ENCODE measurements around the gene DDRGK1. TPM values are rescaled to one million over a fixed set of nuclear protein-coding genes. Genes with fewer than 3 reads are reported as not detected.
"Not testable (repeated sequence)": the region's sequence is repeated elsewhere in the genome, so short reads cannot be mapped to it uniquely, and the experiment has no call there.

The DDRGK1 gene
- total RNA-seq, 1 experiment from 2014 or later, result 81.4 TPM

GRCh38 chr20:3167738-3168078, 36.8 kb downstream of the DDRGK1 start:
- DNase-seq (ENCODE audit: extremely low read depth, low read depth), result no peak

GRCh38 chr20:3166913-3167342, 37.6 kb downstream of the DDRGK1 start:
- no peak for DNase-seq (ENCODE audit: extremely low read depth, low read depth)

DNA sequence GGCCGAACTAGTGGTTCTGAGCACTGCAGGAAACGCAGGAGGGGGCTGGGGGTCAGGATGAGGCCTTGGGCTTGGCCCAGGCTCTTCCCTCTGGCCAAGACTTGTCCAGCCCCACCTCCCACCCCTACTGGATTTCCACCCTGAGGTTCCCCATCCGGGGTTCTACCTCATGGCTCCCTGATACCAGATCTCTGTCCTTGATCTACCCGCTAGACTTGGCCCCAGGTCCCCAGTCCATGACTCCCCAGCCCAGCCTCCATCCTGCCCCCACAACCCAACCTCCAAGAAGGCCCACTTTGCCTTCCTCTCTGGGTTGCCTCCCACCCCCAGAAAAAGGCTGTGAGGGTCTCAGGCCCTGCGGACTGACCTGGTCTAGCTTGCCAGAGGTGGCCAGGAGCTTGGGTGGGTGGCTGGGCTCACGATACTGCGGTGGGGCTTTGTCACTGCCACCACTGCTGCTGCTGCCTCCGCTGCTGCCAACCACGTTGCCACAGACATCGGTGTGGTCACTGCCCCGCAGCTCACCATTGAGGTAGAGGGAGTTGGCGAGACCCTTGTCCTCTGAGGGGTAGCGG, 38.1 kb downstream of the DDRGK1 start:
- no peak for DNase-seq (ENCODE audit: extremely low read depth, low read depth)

DNA sequence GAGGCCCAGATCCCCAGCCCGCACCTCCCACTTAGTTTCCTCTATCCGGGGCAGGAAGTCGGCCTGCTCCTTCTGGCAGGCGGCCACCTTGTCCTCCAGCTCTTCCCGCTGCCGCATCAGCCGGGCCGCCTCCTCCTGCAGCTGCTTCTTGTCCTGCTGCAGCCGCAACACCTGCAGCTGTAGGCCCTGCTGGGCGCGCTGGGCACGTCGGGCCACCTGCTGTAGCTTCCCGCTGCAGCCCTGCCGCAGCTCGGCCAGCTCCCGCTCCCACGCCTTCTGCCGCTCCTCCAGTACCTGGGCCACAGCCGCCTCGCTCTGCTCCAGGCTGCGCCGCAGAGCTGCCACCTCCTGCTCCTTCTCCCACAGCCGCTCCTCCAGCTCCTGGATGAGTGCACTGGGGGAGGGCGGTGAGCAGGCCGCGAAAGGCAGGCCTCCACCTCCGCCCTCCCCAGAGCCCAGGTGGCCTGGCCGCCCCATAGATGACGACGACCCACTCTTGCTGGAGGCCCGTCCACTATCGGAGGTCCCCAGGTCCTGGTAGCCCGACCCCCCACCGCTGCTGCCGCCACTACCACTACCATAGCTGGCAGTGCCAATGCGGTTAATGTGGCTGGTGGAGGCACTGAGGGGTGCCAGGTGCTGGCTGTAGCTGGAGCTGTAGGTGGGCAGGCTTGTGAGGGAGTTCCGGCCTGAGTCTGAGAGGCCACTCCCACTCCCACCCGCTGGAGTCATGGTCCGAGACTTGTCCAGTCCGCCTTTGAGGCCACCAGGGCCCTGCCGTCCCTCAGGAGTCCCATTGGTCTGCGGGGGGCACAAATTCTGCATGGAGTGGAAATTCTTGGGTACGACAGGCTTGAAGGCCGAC, 38.8 kb downstream of the DDRGK1 start:
- DNase-seq (ENCODE audit: extremely low read depth, low read depth), result no peak

GRCh38 chr20:3164763-3165410, 39.6 kb downstream of the DDRGK1 start:
- no peak for DNase-seq (ENCODE audit: extremely low read depth, low read depth)

GRCh38 chr20:3164043-3164762, 40.3 kb downstream of the DDRGK1 start:
- DNase-seq (ENCODE audit: extremely low read depth, low read depth), result no peak

GRCh38 chr20:3163099-3164042, 41.1 kb downstream of the DDRGK1 start:
- no peak for DNase-seq (ENCODE audit: extremely low read depth, low read depth)

DNA sequence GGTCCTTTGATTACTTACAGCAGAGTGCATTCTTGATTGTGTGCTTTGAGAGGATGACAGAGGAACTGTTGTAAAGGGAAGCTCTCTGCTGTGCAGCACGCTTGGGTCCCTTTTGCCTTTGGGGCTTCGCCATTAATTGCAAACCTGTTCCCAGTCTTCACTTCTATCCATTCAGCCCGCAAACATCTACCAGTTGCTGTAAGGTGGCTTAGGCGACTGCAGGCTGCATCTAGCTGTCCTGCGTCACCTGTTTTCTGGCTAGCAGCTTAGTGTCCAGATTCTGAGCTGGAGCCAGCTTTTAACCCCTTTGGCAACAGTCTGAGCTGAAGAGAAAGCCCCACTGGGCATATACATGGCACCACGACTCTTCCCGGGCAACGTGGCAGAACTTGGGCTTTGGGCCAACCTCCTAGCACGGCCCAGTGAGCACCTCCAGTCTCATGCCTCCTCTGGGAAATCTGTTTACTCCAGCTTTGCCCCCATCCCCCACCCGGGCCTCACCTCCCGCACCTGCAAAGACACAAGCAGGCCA, 42.3 kb downstream of the DDRGK1 start:
- DNase-seq (ENCODE audit: extremely low read depth, low read depth), result no peak

GRCh38 chr20:3161316-3162079, 43.0 kb downstream of the DDRGK1 start:
- no peak for DNase-seq (ENCODE audit: extremely low read depth, low read depth)

DNA sequence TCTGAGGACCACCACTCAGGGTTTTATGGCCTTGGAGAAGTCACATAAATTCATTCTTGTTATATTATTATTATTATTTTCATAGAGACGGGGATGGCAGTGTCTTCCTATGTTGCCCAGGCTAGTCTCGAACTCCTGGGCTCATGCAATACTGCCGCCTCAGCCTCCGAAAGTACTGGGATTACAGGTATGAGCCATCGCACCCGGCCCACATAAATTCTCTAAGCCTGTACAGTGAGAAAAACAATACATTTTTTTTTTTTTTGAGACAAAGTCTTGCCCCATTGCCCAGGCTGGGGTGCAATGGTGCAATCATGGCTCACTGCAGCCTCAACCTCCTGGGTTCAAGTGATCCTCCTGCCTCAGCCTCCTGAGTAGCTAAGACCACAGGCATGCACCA, 44.1 kb downstream of the DDRGK1 start:
- no peak for DNase-seq (ENCODE audit: extremely low read depth, low read depth)

DNA sequence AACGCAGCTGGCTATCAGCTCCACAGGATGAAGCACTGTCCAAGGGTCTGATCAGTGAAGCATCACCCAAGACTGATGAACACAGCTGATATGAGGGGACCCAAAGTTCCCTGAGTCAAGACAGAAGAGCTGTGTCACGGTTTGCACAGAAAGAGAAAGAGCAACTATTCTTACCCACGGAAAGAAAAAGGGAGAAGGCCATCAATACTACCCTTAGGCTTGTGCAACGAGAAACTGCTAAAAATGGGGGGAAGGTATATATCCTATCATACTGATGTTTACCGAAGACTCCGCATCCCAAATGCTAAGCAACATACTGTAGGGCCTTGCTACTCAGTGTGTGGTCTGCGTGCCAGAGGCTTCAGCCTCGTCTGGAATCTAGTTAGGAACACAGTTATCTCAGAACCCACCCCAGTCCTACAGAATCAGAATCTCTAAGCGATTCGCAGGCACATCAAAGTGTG, 45.5 kb downstream of the DDRGK1 start:
- DNase-seq (ENCODE audit: extremely low read depth, low read depth), result no peak

- DNase-seq (ENCODE audit: extremely low read depth, low read depth), result no peak
These were observed 46.7 kb downstream of the DDRGK1 start for GRCh38 chr20:3157817-3158216.

GRCh38 chr20:3156811-3157619, 47.5 kb downstream of the DDRGK1 start:
- no peak for DNase-seq (ENCODE audit: extremely low read depth, low read depth)

- not testable (repeated sequence) for DNase-seq (ENCODE audit: extremely low read depth, low read depth)
These were observed 52.3 kb downstream of the DDRGK1 start for GRCh38 chr20:3152057-3152644.

- DNase-seq (ENCODE audit: extremely low read depth, low read depth), result no peak
These were observed 53.6 kb downstream of the DDRGK1 start for GRCh38 chr20:3150908-3151307.

GRCh38 chr20:3146732-3147341, 57.6 kb downstream of the DDRGK1 start:
- DNase-seq (ENCODE audit: extremely low read depth, low read depth), result no peak

DNA sequence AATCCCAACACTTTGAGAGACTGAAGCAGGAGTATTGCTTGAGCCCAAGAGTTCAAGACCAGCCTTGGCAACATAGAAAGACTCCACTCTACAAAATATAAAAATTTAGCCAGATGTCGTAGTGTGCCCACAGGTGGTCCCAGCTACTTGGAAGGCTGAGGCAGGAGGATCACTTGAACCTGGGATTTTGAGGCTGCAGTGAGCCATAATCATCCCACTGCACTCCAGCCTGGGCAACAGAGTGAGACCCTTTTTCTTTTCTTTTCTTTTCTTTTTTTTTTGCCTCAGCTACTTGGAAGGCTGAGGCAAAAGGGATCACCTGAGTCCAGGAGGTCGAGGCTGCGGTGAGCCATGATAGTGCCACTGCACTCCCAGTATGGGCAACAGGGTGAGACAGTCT, 62.7 kb downstream of the DDRGK1 start:
- DNase-seq (ENCODE audit: extremely low read depth, low read depth), result no peak
